ENCODE data around the gene NUDCD3.

- TF ChIP-seq CTCF (IDR thresholded peaks at IDR 0.05; ENCODE audit: insufficient read depth, low read depth, low read length): no peak
- TF ChIP-seq EZH2 (IDR thresholded peaks at IDR 0.05; ENCODE audit: insufficient read depth, low read length): no peak
These were observed 4.5 kb upstream of the NUDCD3 start for GRCh38 chr7:44494960-44495359.
